ENCODE results near the gene LCE3D.
"Not testable (repeated sequence)": the region's sequence is repeated elsewhere in the genome, so short reads cannot be mapped to it uniquely, and the experiment has no call there.

Gene LCE3D

DNA sequence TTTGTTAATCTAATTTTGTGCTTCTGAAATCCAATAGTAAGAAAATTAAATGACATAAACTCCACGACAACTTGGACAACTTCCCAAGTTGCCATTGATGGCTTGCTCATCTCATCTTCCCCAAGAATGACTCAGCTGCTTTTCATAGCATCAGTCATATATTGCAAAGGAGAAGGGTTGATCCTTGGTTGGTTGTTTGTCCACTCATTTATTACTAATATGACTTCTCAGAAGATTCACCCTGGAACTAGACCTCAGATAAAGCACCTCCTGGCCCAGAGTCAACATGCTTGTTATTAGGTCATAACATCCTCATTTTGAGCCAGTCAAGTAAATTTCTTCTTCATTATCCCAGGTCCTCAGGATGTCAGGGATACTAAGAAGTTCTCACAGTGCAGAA, 2.3 kb upstream of the LCE3D start:
- H3K36me3 ChIP-seq, result no peaks in the 10 kb centered on the region
- no peak overlapping the region for H3K9ac ChIP-seq
- H3K27me3 ChIP-seq, result no peaks in the 10 kb centered on the region
- H3K4me2 ChIP-seq, result no peak overlapping the region
- H3K9me3 ChIP-seq (replicated peaks in 1 of 11), result no peaks in the 10 kb centered on the region
- H3K27ac ChIP-seq, result no peak overlapping the region
- H3K4me3 ChIP-seq, result no peak overlapping the region
- TF ChIP-seq Cebpa-rat (IDR thresholded peaks at IDR 0.05), result no peak
- no peaks in the 10 kb centered on the region for H4K20me1 ChIP-seq
- H3K4me1 ChIP-seq, result no peaks in the 10 kb centered on the region

DNA sequence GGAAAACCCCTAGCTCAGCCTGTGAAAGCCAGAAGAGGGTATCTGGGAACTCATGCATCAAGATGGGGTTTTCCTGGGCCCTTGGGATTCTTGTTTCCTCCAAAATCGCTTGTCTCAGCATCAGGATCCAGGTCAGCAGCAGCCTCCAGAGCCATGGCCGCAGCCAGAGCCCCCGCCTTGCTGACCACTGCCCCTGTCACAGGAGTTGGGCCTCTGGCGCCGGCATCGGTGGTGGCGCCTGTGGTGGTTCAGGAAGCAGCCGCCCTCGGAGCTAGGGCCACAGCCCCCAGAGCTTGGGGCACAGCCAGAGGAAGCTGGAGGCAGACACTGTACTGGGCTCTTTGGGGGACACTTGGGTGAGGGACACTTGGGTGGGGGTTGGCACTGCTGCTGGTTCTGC, 790 bp downstream of the LCE3D start:
- not testable (repeated sequence) for H4K20me1 ChIP-seq; H3K27me3 ChIP-seq; H3K9me3 ChIP-seq (replicated peaks in 1 of 11)

DNA sequence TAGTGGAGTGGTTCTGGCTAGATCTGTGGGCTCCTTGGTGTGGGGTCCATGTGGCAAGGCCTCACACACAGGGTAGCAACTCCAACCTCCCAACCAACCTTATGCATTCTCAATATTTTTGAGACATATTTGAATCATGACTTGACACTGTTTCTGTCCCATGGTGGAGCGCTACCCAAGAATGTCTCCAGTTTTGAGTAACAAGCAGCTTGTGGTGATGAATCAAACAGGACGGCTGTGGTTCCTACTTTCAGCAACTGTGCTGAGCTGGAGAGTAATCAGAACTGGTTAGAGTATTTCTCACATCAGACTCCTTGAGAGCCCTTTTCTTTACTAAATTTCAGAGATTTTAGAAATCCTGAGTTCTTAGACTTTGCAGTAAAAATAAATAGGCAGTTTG, 3.1 kb downstream of the LCE3D start:
- no peak for TF ChIP-seq Cebpa-rat (IDR thresholded peaks at IDR 0.05)
- H3K27me3 ChIP-seq, result no peaks in the 10 kb centered on the region
- no peak overlapping the region for H3K4me2 ChIP-seq
- H4K20me1 ChIP-seq, result no peaks in the 10 kb centered on the region
- no peaks in the 10 kb centered on the region for H3K36me3 ChIP-seq
- H3K27ac ChIP-seq, result no peak overlapping the region
- no peak overlapping the region for H3K4me3 ChIP-seq
- no peak overlapping the region for H3K9ac ChIP-seq
- H3K4me1 ChIP-seq, result no peaks in the 10 kb centered on the region
- H3K9me3 ChIP-seq (replicated peaks in 1 of 11), result no peaks in the 10 kb centered on the region

More for the DNA sequence above, 790 bp downstream of the LCE3D start:
- H3K4me1 ChIP-seq, H3K36me3 ChIP-seq, H3K9ac ChIP-seq, H3K27ac ChIP-seq, H3K4me2 ChIP-seq, H3K4me3 ChIP-seq: not testable (repeated sequence)

GRCh38 chr1:152566681-152567080, 13.6 kb downstream of the LCE3D start, which contains the start of gene LCE3E:
LCE3E (minus strand) TSS chr1:152566780; CDS start chr1:152566208, 572 bp downstream.
- H3K27ac ChIP-seq, result no peak within 1 kb of the TSS
- no peak within 1 kb of the TSS for H3K9ac ChIP-seq
- H3K36me3 ChIP-seq, result no peaks in the 10 kb centered on the region
- H3K9me3 ChIP-seq (replicated peaks in 1 of 11), result peaks cover 9 to 24% (median 20%) of the 10 kb centered on the region in 11 experiments; a peak in 20 of 22 replicates
- H3K4me2 ChIP-seq, result peak within 1 kb of the TSS in 6 of 11 experiments; percentile 4 to 39 (median 20); a peak in 6 of 22 replicates
- H4K20me1 ChIP-seq, result no peaks in the 10 kb centered on the region
- H3K4me1 ChIP-seq, result peaks cover 0 to 10% (median 0%) of the 10 kb centered on the region in 10 experiments; a peak in 5 of 20 replicates
- H3K27me3 ChIP-seq, result no peaks in the 10 kb centered on the region
- TF ChIP-seq Cebpa-rat (IDR thresholded peaks at IDR 0.05), result no peak
- no peak within 1 kb of the TSS for H3K4me3 ChIP-seq

GRCh38 chr1:152565535-152566215, 14.6 kb downstream of the LCE3D start:
- no peak overlapping the region for H3K27ac ChIP-seq
- no peak overlapping the region for H3K4me3 ChIP-seq
- peaks cover 9 to 24% (median 19%) of the 10 kb centered on the region in 11 experiments; a peak in 20 of 22 replicates for H3K9me3 ChIP-seq (replicated peaks in 1 of 11)
- no peaks in the 10 kb centered on the region for H3K36me3 ChIP-seq
- TF ChIP-seq Cebpa-rat (IDR thresholded peaks at IDR 0.05), result no peak
- H3K9ac ChIP-seq, result no peak overlapping the region
- H3K27me3 ChIP-seq, result no peaks in the 10 kb centered on the region
- no peaks in the 10 kb centered on the region for H4K20me1 ChIP-seq
- H3K4me2 ChIP-seq, result peak overlapping the region in 6 of 11 experiments; percentile 4 to 39 (median 20); a peak in 6 of 22 replicates
- peaks cover 0 to 10% (median 0%) of the 10 kb centered on the region in 10 experiments; a peak in 5 of 20 replicates for H3K4me1 ChIP-seq

- H3K9me3 ChIP-seq (replicated peaks in 1 of 11), result peaks cover 5 to 22% (median 16%) of the 10 kb centered on the region in 11 experiments; a peak in 20 of 22 replicates
- no peaks in the 10 kb centered on the region for H4K20me1 ChIP-seq
- H3K27ac ChIP-seq, result no peak overlapping the region
- no peak overlapping the region for H3K9ac ChIP-seq
- no peak for TF ChIP-seq Cebpa-rat (IDR thresholded peaks at IDR 0.05)
- H3K4me2 ChIP-seq, result no peak overlapping the region; a peak in 1 of 22 replicates
- no peak overlapping the region for H3K4me3 ChIP-seq
- peaks cover 0 to 10% (median 0%) of the 10 kb centered on the region in 10 experiments; a peak in 5 of 20 replicates for H3K4me1 ChIP-seq
- H3K27me3 ChIP-seq, result no peaks in the 10 kb centered on the region
- H3K36me3 ChIP-seq, result no peaks in the 10 kb centered on the region
Observed at GRCh38 chr1:152565115-152565514, 15.2 kb downstream of the LCE3D start.

DNA sequence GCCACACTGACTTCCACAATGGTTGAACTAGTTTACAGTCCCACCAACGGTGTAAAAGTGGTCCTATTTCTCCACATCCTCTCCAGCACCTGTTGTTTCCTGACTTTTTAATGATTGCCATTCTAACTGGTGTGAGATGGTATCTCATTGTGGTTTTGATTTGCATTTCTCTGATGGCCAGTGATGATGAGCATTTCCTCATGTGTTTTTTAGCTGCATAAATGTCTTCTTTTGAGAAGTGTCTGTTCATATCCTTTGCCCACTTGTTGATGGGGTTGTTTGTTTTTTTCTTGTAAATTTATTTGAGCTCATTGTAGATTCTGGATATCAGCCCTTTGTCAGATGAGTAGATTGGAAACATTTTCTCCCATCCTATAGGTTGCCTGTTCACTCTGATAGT, 32.0 kb downstream of the LCE3D start:
- H3K4me3 ChIP-seq; H3K4me2 ChIP-seq; H4K20me1 ChIP-seq; H3K27ac ChIP-seq; H3K36me3 ChIP-seq; H3K27me3 ChIP-seq; H3K4me1 ChIP-seq; H3K9me3 ChIP-seq (replicated peaks in 1 of 11); H3K9ac ChIP-seq: not testable (repeated sequence)

DNA sequence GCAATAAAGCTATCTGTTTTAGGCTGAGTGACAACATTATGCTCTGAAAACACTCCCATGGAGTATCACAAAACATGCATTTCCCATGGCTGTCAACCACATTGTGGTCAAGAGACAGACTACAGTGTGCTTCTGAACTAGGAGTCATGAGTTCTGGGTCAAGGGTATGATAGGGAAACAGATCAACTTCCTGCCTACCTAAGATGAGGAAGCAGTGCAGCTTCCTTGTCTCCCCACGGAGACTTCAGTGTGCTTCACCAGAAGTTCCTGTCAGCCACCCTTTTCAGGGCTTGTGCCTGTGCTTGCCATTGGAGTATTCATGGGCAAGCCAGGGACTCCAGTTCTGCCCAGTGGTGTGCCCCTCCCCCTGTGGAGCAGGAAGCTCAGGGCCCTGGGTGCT, 33.6 kb downstream of the LCE3D start:
- Histone ChIP-seq H3K9me3 (replicated peaks in 1 of 11) (no peaks in the 10 kb centered on the region), H3K36me3 (no peaks in the 10 kb centered on the region), H3K27me3 (no peaks in the 10 kb centered on the region), H3K9ac (no peak overlapping the region), H4K20me1 (no peaks in the 10 kb centered on the region), H3K4me2 (peak overlapping the region in 1 of 11 experiments; percentile 27; a peak in 4 of 22 replicates), H3K4me3 (no peak overlapping the region), H3K27ac (no peak overlapping the region), H3K4me1 (peaks cover 0 to 7% (median 0%) of the 10 kb centered on the region in 10 experiments; a peak in 5 of 20 replicates)
- no peak for TF ChIP-seq Cebpa-rat (IDR thresholded peaks at IDR 0.05)

- Histone ChIP-seq H3K27ac (no peak overlapping the region), H4K20me1 (no peaks in the 10 kb centered on the region), H3K9ac (no peak overlapping the region), H3K4me2 (no peak overlapping the region), H3K9me3 (replicated peaks in 1 of 11) (no peaks in the 10 kb centered on the region), H3K27me3 (no peaks in the 10 kb centered on the region), H3K4me1 (peaks cover 0 to 7% (median 0%) of the 10 kb centered on the region in 10 experiments; a peak in 5 of 20 replicates), H3K36me3 (no peaks in the 10 kb centered on the region), H3K4me3 (no peak overlapping the region)
- TF ChIP-seq Cebpa-rat (IDR thresholded peaks at IDR 0.05), result no peak
Observed at GRCh38 chr1:152543820-152544219, 36.5 kb downstream of the LCE3D start.

GRCh38 chr1:152539901-152540300, 40.4 kb downstream of the LCE3D start:
- Histone ChIP-seq H3K4me1 (no peaks in the 10 kb centered on the region), H3K9me3 (replicated peaks in 1 of 11) (no peaks in the 10 kb centered on the region), H3K27me3 (no peaks in the 10 kb centered on the region), H3K9ac (no peak overlapping the region), H3K4me3 (no peak overlapping the region), H3K4me2 (no peak overlapping the region), H3K27ac (no peak overlapping the region), H4K20me1 (no peaks in the 10 kb centered on the region), H3K36me3 (no peaks in the 10 kb centered on the region)
- no peak for TF ChIP-seq Cebpa-rat (IDR thresholded peaks at IDR 0.05)
